Measurements from ENCODE around the gene TARS1.

DNA sequence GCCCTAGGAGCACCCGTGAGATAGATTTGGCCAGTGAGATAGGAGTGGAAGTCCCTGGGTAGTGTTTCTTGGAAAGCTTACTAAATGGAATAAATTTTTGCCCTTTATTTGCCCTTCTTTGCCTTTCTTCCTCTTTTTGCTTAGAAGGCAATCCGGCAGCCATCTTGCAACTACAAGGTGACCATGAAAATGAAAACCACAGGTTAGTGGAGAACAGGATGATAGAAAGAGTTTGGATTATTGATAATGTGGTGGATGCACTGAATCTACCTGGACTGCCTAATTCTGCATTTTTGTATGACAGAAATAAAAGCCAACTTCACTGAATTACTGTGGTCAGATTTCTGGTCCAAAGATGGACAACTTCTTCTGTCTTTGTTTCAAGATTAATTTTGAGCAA, 33.2 kb downstream of the TARS1 start:
- TF ChIP-seq POLR2A (IDR thresholded peaks at IDR 0.05; ENCODE audit: low read depth, low read length) (no peak), SUZ12 (IDR thresholded peaks at IDR 0.05; ENCODE audit: unreplicated experiment) (no peak), BHLHE40 (IDR thresholded peaks at IDR 0.05; ENCODE audit: borderline replicate concordance in 1 of 2, low read depth in 2 of 2, low read length in 1 of 2) (no peak), POLR2AphosphoS5 (IDR thresholded peaks at IDR 0.05; ENCODE audit: low read length) (no peak), CBX5 (IDR thresholded peaks at IDR 0.05; ENCODE audit: low read depth) (no peak), GABPA (IDR thresholded peaks at IDR 0.05; ENCODE audit: low read depth) (no peak), ETV6 (conservative IDR thresholded peaks at IDR 0.05 in 1 of 2, IDR thresholded peaks at IDR 0.05 in 1 of 2; ENCODE audit: borderline replicate concordance in 1 of 2, low read depth in 1 of 2) (no peak), RAD21 (IDR thresholded peaks at IDR 0.05; ENCODE audit: insufficient read depth, low read depth, low read length) (no peak)
- TF ChIP-seq, protein P1, sequence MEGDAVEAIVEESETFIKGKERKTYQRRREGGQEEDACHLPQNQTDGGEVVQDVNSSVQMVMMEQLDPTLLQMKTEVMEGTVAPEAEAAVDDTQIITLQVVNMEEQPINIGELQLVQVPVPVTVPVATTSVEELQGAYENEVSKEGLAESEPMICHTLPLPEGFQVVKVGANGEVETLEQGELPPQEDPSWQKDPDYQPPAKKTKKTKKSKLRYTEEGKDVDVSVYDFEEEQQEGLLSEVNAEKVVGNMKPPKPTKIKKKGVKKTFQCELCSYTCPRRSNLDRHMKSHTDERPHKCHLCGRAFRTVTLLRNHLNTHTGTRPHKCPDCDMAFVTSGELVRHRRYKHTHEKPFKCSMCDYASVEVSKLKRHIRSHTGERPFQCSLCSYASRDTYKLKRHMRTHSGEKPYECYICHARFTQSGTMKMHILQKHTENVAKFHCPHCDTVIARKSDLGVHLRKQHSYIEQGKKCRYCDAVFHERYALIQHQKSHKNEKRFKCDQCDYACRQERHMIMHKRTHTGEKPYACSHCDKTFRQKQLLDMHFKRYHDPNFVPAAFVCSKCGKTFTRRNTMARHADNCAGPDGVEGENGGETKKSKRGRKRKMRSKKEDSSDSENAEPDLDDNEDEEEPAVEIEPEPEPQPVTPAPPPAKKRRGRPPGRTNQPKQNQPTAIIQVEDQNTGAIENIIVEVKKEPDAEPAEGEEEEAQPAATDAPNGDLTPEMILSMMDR (IDR thresholded peaks at IDR 0.05 in 2 of 3, conservative IDR thresholded peaks at IDR 0.05 in 1 of 3; ENCODE audit: control insufficient read depth in 2 of 3, extremely low read depth in 1 of 3, insufficient read depth in 1 of 3, low read depth in 3 of 3, low read length in 3 of 3) = no peak
- TF ChIP-seq, protein P2, sequence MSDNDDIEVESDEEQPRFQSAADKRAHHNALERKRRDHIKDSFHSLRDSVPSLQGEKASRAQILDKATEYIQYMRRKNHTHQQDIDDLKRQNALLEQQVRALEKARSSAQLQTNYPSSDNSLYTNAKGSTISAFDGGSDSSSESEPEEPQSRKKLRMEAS (IDR thresholded peaks at IDR 0.05; ENCODE audit: low read depth, low read length) = no peak
